ENCODE measurements around the gene FCRL6. TPM values are rescaled to one million over a fixed set of nuclear protein-coding genes. Genes with fewer than 3 reads are reported as not detected.

FCRL6 gene
- total RNA-seq, 4 donors from 2014 or later: 0.39 to 2.2 (median 1.4) TPM

DNA sequence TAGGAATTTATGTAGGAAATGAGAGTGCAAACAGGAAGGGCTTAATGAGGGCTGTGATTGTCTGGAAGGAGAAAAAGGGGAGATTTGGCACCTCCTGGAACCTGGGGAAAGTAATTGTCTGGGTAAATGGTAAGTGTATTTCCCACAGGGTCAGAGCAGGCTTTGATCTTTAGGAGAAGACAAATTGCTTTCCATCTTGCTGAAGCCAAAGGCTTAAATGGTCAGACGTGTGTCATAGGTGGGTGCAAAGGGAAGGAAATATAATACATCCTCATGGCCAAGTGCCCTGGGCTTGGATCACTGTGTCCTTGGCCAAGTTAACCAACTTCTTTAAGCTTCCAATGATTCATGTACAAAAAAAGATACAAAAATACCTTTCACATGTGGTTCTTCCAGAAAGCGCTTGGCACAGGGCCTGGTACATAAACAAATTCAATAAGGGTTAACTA is 22.7 kb upstream of the FCRL6 start:
- peak in 1 of 2 donors; percentile 72 for TF ChIP-seq EP300 (IDR thresholded peaks at IDR 0.05)
- no peak for TF ChIP-seq POLR2A (IDR thresholded peaks at IDR 0.05)
- 67 to 73% methylated on average over 2 of the region's 2 CpGs for WGBS, 2 donors
- H3K27me3 ChIP-seq: no peaks in the 10 kb centered on the region

GRCh38 chr1:159780583-159781582 is 21.3 kb upstream of the FCRL6 start, which contains the start of gene DUSP23:
TSS of gene DUSP23 (plus strand) at chr1:159780962. CDS start at chr1:159781101, 139 bp downstream.
- Histone ChIP-seq H3K27ac (peak within 1 kb of the TSS; percentile 75 to 90 (median 81)), H3K4me3 (peak within 1 kb of the TSS; percentile 69 to 91 (median 86)), H3K36me3 (peaks cover 0 to 11% (median 0%) of the 10 kb centered on the region in 3 donors), H3K9me3 (no peaks in the 10 kb centered on the region), H3K27me3 (no peaks in the 10 kb centered on the region), H3K4me1 (peaks cover 0 to 23% (median 9%) of the 10 kb centered on the region in 4 donors)
- TF ChIP-seq EP300 (IDR thresholded peaks at IDR 0.05) (peak; percentile 85 to 93), POLR2A (IDR thresholded peaks at IDR 0.05) (peak; percentile 48 to 77)
- TF ChIP-seq, protein P1, sequence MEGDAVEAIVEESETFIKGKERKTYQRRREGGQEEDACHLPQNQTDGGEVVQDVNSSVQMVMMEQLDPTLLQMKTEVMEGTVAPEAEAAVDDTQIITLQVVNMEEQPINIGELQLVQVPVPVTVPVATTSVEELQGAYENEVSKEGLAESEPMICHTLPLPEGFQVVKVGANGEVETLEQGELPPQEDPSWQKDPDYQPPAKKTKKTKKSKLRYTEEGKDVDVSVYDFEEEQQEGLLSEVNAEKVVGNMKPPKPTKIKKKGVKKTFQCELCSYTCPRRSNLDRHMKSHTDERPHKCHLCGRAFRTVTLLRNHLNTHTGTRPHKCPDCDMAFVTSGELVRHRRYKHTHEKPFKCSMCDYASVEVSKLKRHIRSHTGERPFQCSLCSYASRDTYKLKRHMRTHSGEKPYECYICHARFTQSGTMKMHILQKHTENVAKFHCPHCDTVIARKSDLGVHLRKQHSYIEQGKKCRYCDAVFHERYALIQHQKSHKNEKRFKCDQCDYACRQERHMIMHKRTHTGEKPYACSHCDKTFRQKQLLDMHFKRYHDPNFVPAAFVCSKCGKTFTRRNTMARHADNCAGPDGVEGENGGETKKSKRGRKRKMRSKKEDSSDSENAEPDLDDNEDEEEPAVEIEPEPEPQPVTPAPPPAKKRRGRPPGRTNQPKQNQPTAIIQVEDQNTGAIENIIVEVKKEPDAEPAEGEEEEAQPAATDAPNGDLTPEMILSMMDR (IDR thresholded peaks at IDR 0.05): peak; percentile 88 to 98 (median 96)
- 1% methylated on average over 43 to 87 of the region's 88 CpGs for WGBS, 2 donors
- peak; percentile 94 to 96 for DNase-seq (ENCODE audit: low spot score in 2 of 2)

More for the DNA sequence above, 22.7 kb upstream of the FCRL6 start:
- Histone ChIP-seq H3K4me1 (peaks cover 0 to 23% (median 9%) of the 10 kb centered on the region in 4 donors), H3K27ac (peak overlapping the region in 1 of 4 donors; percentile 90), H3K4me3 (no peak overlapping the region), H3K9me3 (no peaks in the 10 kb centered on the region), H3K36me3 (peaks cover 0 to 11% (median 0%) of the 10 kb centered on the region in 3 donors)
- DNase-seq (ENCODE audit: low spot score in 2 of 2): peak in 1 of 2 donors; percentile 44

- Histone ChIP-seq H3K27me3 (no peaks in the 10 kb centered on the region), H3K4me3 (peak overlapping the region in 1 of 4 donors; percentile 85), H3K9me3 (no peaks in the 10 kb centered on the region), H3K27ac (peak overlapping the region in 1 of 4 donors; percentile 90), H3K36me3 (peaks cover 0 to 11% (median 0%) of the 10 kb centered on the region in 3 donors), H3K4me1 (peaks cover 0 to 23% (median 9%) of the 10 kb centered on the region in 4 donors)
- TF ChIP-seq, protein P1 (IDR thresholded peaks at IDR 0.05): no peak
- no peak for TF ChIP-seq POLR2A (IDR thresholded peaks at IDR 0.05)
- TF ChIP-seq EP300 (IDR thresholded peaks at IDR 0.05): no peak
- WGBS, 2 donors: 93 to 94% methylated on average over 12 of the region's 12 CpGs
- DNase-seq (ENCODE audit: low spot score in 2 of 2): no peak
Measured at GRCh38 chr1:159781992-159782391, 20.2 kb upstream of the FCRL6 start.

DNA sequence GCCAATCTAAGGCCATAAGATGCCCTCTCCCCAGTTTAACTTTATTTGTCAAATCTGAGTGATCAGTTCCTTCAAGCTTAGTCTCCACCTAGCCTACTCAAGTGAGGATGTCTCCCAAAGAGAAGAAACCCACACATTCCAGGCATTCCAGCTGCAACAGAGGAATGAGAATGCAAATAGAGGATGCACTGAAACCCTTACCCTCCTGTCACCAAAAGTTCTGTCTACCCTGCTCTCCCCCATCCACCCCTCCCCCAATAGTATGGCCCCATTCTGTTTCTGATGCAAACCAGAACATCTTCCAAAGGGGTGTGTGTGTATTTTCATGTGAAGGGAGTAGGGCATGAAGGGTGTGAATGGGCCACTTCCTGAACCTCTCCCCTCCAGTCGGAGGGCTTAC is 18.4 kb upstream of the FCRL6 start:
- H3K9me3 ChIP-seq: no peaks in the 10 kb centered on the region
- no peak overlapping the region for H3K4me3 ChIP-seq
- H3K36me3 ChIP-seq: peaks cover 0 to 11% (median 0%) of the 10 kb centered on the region in 3 donors
- no peak overlapping the region for H3K27ac ChIP-seq
- DNase-seq (ENCODE audit: low spot score in 2 of 2): no peak
- no peaks in the 10 kb centered on the region for H3K27me3 ChIP-seq
- TF ChIP-seq, protein P1 (IDR thresholded peaks at IDR 0.05): no peak
- TF ChIP-seq EP300 (IDR thresholded peaks at IDR 0.05) (no peak), POLR2A (IDR thresholded peaks at IDR 0.05) (no peak)
- 71 to 88% methylated on average over 1 of the region's 1 CpG for WGBS, 2 donors
- H3K4me1 ChIP-seq: peaks cover 0 to 23% (median 9%) of the 10 kb centered on the region in 4 donors

DNA sequence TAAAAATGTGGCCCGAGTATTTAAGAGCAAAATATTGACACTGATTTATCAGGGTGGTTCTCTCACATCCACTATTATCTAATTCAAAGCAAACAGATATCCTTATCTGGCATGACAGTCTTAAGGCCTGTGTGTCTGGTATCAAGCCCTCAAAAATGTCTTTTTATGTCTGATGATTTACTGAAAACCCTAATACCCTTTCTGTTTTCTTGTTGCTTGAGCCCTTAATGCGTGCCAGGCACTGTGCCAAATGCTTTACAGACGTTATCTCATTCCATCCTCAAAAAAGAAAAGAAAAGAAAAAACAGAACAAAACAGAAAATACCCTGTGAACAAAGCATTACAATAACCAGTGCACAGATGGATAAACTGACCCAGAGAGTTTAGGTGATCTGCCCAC is 15.7 kb upstream of the FCRL6 start:
- peaks cover 0 to 7% (median 3%) of the 10 kb centered on the region in 4 donors for H3K4me1 ChIP-seq
- peaks cover 0 to 11% (median 0%) of the 10 kb centered on the region in 3 donors for H3K36me3 ChIP-seq
- no peak for DNase-seq (ENCODE audit: low spot score in 2 of 2)
- no peak for TF ChIP-seq POLR2A (IDR thresholded peaks at IDR 0.05)
- TF ChIP-seq, protein P1 (IDR thresholded peaks at IDR 0.05): no peak
- TF ChIP-seq EP300 (IDR thresholded peaks at IDR 0.05): no peak
- H3K4me3 ChIP-seq: no peak overlapping the region
- H3K27ac ChIP-seq: no peak overlapping the region
- no peaks in the 10 kb centered on the region for H3K27me3 ChIP-seq
- no peaks in the 10 kb centered on the region for H3K9me3 ChIP-seq
- WGBS, 2 donors: 30 to 33% methylated on average over 3 of the region's 3 CpGs

Data from tibial nerve (tissue), 4 donors.